ENCODE results near the gene TBX15. TPM values are rescaled to one million over a fixed set of nuclear protein-coding genes. Genes with fewer than 3 reads are reported as not detected.
A peak's percentile ranks its signal among the peaks of the same experiment; 100 is the strongest.

Gene TBX15
- polyA plus RNA-seq, 1 donor = 0.04 TPM

DNA sequence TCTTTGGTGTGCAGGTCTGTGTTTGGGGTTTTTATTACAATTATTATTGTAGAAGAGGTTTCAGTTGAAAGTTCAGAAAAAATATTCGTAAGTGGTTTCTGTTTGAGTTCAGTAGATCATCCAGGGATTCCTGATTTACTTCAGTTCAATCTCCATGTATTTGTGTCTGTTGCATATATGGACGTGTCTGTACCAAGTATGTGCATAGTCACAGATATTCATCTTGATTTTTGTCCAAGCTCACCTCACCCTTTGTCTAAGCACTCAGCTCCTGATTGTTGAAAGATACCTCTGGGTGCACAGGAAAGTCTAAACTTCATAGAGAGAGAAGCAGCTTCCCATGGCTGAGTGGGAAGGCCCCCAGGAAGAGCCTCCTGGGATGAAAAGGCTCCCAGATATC is 141.7 kb downstream of the TBX15 start:
- DNase-seq = no peak
- Histone ChIP-seq H3K27me3 (ENCODE audit: control insufficient read depth, insufficient read depth, low read length) (no peaks in the 10 kb centered on the region), H3K27ac (ENCODE audit: low read length) (no peak overlapping the region), H3K4me3 (ENCODE audit: low read length) (no peak overlapping the region), H3K4me1 (ENCODE audit: control insufficient read depth, insufficient read depth, low read length) (no peaks in the 10 kb centered on the region), H3K36me3 (ENCODE audit: control insufficient read depth, insufficient read depth, low read length) (no peaks in the 10 kb centered on the region), H3K9me3 (ENCODE audit: control insufficient read depth, low read depth, low read length) (no peaks in the 10 kb centered on the region)
- WGBS (ENCODE audit: insufficient coverage, low lambda C conversion rate) = 83% methylated on average over 1 of the region's 2 CpGs

DNA sequence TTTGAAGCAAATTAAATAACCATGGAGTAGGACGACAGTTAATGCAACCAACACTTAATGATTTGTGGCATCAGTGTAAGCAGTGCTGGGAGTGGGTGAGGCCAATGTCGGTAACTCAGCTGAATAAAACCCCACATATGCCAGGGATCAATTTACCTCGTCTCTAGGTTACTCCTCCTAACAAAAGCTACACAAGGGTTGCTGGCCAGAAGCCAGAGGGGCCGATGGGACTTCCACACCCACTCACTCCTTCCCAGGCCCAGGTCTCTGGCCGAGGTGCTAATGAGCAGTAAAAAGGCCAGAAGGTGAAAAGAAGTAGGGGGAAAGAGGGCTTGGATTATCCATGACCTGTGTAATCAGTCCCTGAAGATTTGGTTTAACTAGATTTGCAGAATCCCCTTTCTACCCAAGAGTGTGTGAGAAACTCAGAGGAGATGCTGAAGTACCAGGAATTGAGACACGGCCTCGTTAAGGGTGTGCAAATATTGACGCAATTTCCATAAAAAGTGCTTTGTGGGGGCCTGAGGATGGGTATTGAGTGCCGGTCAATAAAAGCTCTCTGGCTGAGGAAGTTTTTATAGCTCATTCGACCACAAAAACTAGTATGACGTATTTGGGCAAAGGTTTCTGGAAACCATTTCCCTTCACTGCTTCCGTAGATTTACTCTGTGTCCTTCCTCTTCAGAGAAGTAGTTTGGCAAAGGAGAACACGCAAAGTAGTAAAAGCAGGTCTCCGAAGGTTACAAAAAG is 145.5 kb downstream of the TBX15 start:
- peak; percentile 2 for DNase-seq
- Histone ChIP-seq H3K36me3 (ENCODE audit: control insufficient read depth, insufficient read depth, low read length) (no peaks in the 10 kb centered on the region), H3K4me1 (ENCODE audit: control insufficient read depth, insufficient read depth, low read length) (no peaks in the 10 kb centered on the region)

DNA sequence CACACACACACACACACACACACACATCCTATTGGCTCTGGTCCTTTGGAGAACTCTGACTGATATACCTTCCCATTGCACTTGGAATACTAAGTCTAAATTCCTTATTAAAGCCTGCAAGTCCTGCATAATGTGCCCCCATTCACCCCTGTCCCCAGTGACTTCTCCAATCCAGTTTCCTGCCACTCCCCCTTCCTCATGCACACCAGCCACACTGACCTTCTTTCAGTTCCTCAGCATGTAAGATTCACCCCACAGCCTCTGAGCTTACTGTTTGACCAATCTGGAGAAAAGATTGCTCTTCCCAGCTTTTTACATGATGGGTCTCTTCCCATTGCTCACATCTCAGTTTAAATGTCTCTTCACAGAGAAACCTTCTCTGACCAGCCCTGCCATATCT is 146.6 kb downstream of the TBX15 start:
- no peaks in the 10 kb centered on the region for H3K27me3 ChIP-seq (ENCODE audit: control insufficient read depth, insufficient read depth, low read length)
- H3K36me3 ChIP-seq (ENCODE audit: control insufficient read depth, insufficient read depth, low read length) = no peaks in the 10 kb centered on the region
- no peaks in the 10 kb centered on the region for H3K9me3 ChIP-seq (ENCODE audit: control insufficient read depth, low read depth, low read length)
- no peaks in the 10 kb centered on the region for H3K4me1 ChIP-seq (ENCODE audit: control insufficient read depth, insufficient read depth, low read length)
- no peak overlapping the region for H3K4me3 ChIP-seq (ENCODE audit: low read length)
- DNase-seq = no peak
- no peak overlapping the region for H3K27ac ChIP-seq (ENCODE audit: low read length)

More for the DNA sequence above, 145.5 kb downstream of the TBX15 start:
- Histone ChIP-seq H3K4me3 (ENCODE audit: low read length) (no peak overlapping the region), H3K9me3 (ENCODE audit: control insufficient read depth, low read depth, low read length) (no peaks in the 10 kb centered on the region), H3K27me3 (ENCODE audit: control insufficient read depth, insufficient read depth, low read length) (no peaks in the 10 kb centered on the region), H3K27ac (ENCODE audit: low read length) (no peak overlapping the region)
- WGBS (ENCODE audit: insufficient coverage, low lambda C conversion rate) = 37% methylated on average over 3 of the region's 14 CpGs

Other genes with a start within 250 kb of the TBX15 start
- gene WARS2, start 152.3 kb upstream of the TBX15 start, polyA plus RNA-seq = 22.1 TPM